ENCODE results near the gene VPS11. TPM values are rescaled to one million over a fixed set of nuclear protein-coding genes. Genes with fewer than 3 reads are reported as not detected.

Gene VPS11
- total RNA-seq, 1 donor from 2014 or later: 32.6 TPM

DNA sequence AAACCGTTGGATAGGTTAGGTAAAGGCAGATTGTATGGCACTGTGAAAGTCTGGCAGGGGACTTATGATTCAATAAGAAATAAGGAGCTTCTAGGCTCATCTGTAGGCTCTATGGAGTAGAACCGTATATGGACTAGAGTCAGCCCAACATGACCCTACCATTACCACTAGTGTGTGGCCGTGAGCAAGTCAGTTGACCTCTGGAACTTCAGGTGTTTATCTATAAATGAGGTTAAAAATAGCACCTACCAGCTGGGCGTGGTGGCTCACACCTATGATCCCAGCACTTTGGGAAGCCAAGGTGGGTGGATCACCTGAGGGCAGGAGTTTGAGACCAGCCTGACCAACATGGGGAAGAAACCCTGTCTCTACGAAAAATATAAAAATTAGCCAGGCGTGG is 58.2 kb downstream of the VPS11 start:
- no peak for DNase-seq (ENCODE audit: low spot score in 2 of 2, unreplicated experiment in 2 of 2)
- Mint-ChIP-seq H3K36me3 (peaks cover 9% of the 10 kb centered on the region), H3K27ac (no peak overlapping the region), H3K9me3 (no peaks in the 10 kb centered on the region), H3K4me1 (peaks cover 14% of the 10 kb centered on the region), H3K27me3 (ENCODE audit: low read depth) (no peaks in the 10 kb centered on the region), H3K4me3 (no peak overlapping the region)
- TF ChIP-seq, protein P1, sequence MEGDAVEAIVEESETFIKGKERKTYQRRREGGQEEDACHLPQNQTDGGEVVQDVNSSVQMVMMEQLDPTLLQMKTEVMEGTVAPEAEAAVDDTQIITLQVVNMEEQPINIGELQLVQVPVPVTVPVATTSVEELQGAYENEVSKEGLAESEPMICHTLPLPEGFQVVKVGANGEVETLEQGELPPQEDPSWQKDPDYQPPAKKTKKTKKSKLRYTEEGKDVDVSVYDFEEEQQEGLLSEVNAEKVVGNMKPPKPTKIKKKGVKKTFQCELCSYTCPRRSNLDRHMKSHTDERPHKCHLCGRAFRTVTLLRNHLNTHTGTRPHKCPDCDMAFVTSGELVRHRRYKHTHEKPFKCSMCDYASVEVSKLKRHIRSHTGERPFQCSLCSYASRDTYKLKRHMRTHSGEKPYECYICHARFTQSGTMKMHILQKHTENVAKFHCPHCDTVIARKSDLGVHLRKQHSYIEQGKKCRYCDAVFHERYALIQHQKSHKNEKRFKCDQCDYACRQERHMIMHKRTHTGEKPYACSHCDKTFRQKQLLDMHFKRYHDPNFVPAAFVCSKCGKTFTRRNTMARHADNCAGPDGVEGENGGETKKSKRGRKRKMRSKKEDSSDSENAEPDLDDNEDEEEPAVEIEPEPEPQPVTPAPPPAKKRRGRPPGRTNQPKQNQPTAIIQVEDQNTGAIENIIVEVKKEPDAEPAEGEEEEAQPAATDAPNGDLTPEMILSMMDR (IDR thresholded peaks at IDR 0.05; ENCODE audit: unreplicated experiment): no peak

DNA sequence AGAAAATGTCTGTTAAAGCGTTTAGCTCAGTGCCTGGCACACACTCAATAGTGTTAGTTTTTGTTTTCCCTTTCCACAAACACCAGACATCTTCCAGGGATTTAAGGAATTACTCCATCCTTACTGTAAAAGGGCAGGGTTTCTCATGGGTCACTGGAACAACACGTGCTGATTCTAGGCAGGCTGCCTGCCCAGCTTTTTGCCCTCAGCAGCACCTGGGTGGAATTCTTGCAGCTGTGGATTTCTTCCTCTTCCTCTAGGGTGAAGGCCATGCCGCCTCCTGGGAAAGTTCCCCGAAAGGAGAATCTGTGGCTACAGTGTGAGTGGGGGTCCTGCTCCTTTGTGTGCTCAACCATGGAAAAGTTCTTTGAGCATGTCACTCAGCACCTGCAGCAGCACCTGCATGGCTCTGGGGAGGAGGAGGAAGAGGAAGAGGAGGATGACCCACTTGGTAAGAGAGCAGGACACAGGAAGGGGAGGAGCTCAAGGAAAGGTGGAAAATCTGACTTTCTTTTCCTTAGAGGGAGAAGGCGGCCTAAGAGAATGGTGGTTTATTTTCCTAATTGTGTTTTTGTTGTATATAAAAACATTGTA is 59.2 kb downstream of the VPS11 start:
- peak overlapping the region; percentile 5 for H3K27ac Mint-ChIP-seq
- DNase-seq (ENCODE audit: low spot score in 2 of 2, unreplicated experiment in 2 of 2): no peak
- peaks cover 13% of the 10 kb centered on the region for H3K36me3 Mint-ChIP-seq

GRCh38 chr11:119130662-119131061 is 63.0 kb downstream of the VPS11 start:
- Mint-ChIP-seq H3K4me1 (no peaks in the 10 kb centered on the region), H3K4me3 (no peak overlapping the region), H3K27me3 (ENCODE audit: low read depth) (no peaks in the 10 kb centered on the region), H3K36me3 (peaks cover 23% of the 10 kb centered on the region), H3K9me3 (no peaks in the 10 kb centered on the region), H3K27ac (no peak overlapping the region)
- TF ChIP-seq, protein P1 (IDR thresholded peaks at IDR 0.05; ENCODE audit: unreplicated experiment): no peak
- no peak for DNase-seq (ENCODE audit: low spot score in 2 of 2, unreplicated experiment in 2 of 2)

More for the DNA sequence above, 59.2 kb downstream of the VPS11 start:
- TF ChIP-seq, protein P1 (IDR thresholded peaks at IDR 0.05; ENCODE audit: unreplicated experiment): no peak
- H3K9me3 Mint-ChIP-seq: no peaks in the 10 kb centered on the region
- H3K4me3 Mint-ChIP-seq: no peak overlapping the region
- no peaks in the 10 kb centered on the region for H3K27me3 Mint-ChIP-seq (ENCODE audit: low read depth)
- peaks cover 11% of the 10 kb centered on the region for H3K4me1 Mint-ChIP-seq

Small RNA genes lying within 50 kb of the gene (microRNA-seq; reads per million reads assigned to microRNA genes)
- not detected for gene MIR3656

Other genes starting within 250 kb of the VPS11 start
- not detected in 3 replicates for gene CXCR5, start 183.9 kb upstream of the VPS11 start, total RNA-seq
- 88.6 to 92.4 TPM (median 91.7 TPM) in 3 replicates for gene BCL9L, start 141.9 kb upstream of the VPS11 start, total RNA-seq
- 2.2 to 3.0 TPM (median 2.7 TPM) in 3 replicates for gene UPK2, start 111.5 kb upstream of the VPS11 start, total RNA-seq
- gene FOXR1, start 96.1 kb upstream of the VPS11 start, total RNA-seq: not detected in 3 replicates
- gene CENATAC, start 69.7 kb upstream of the VPS11 start, total RNA-seq: 65.7 to 69.1 TPM (median 66.3 TPM) in 3 replicates
- gene RPS25, start 49.5 kb upstream of the VPS11 start, total RNA-seq: 1,201 to 1,234 TPM (median 1,218 TPM) in 3 replicates
- 53.9 to 56.5 TPM (median 54.5 TPM) in 3 replicates for gene TRAPPC4, start 49.1 kb upstream of the VPS11 start, total RNA-seq
- 29.6 to 35.3 TPM (median 33.2 TPM) in 3 replicates for gene SLC37A4, start 36.9 kb upstream of the VPS11 start, total RNA-seq
- 131 to 142 TPM (median 133 TPM) in 3 replicates for gene HYOU1, start 10.6 kb upstream of the VPS11 start, total RNA-seq
- gene HMBS, start 17.1 kb downstream of the VPS11 start, total RNA-seq: 28.0 to 29.1 TPM (median 28.1 TPM) in 3 replicates
- gene DPAGT1, start 34.0 kb downstream of the VPS11 start, total RNA-seq: 38.2 to 47.7 TPM (median 44.9 TPM) in 3 replicates
- 8.7 to 10.5 TPM (median 10.0 TPM) in 3 replicates for gene C2CD2L, start 39.5 kb downstream of the VPS11 start, total RNA-seq
- 32.8 to 36.7 TPM (median 34.4 TPM) in 3 replicates for gene HINFP, start 53.8 kb downstream of the VPS11 start, total RNA-seq
- gene ABCG4, start 81.2 kb downstream of the VPS11 start, total RNA-seq: 1.9 to 2.6 TPM (median 2.0 TPM) in 3 replicates
- gene NLRX1, start 100.9 kb downstream of the VPS11 start, total RNA-seq: 21.2 to 21.9 TPM (median 21.8 TPM) in 3 replicates
- 0.42 to 0.67 TPM (median 0.66 TPM) in 3 replicates for gene NHERF4, start 117.7 kb downstream of the VPS11 start, total RNA-seq
- gene CBL, start 138.5 kb downstream of the VPS11 start, total RNA-seq: 27.5 to 28.0 TPM (median 27.6 TPM) in 3 replicates
- 25.9 to 28.2 TPM (median 26.7 TPM) in 3 replicates for gene MCAM, start 249.3 kb downstream of the VPS11 start, total RNA-seq

Data from mesothelial cell of epicardium (in vitro differentiated cells).